HL-60 (cell line): ENCODE results near the gene TMEM63A.

Source experiments
- CTCF ChIP-seq: IDR thresholded peaks from one replicate; pipeline ENCODE4 v1.5.1; 2011; ENCODE audit warnings: low read length, control low read depth, inconsistent platforms; ENCODE audit not compliant: insufficient read depth
- GABPA ChIP-seq: IDR thresholded peaks from 2 replicates; pipeline ENCODE4 v1.6.1; 2012; ENCODE audit warnings: low read depth
- POLR2AphosphoS5 ChIP-seq: IDR thresholded peaks from 2 replicates; pipeline ENCODE4 v1.6.1; 2012; ENCODE audit warnings: low read depth
- REST ChIP-seq: IDR thresholded peaks from 2 replicates; pipeline ENCODE4 v1.6.1; 2012; ENCODE audit warnings: low read depth; ENCODE audit not compliant: insufficient replicate concordance
- SPI1 ChIP-seq: IDR thresholded peaks from 2 replicates; pipeline ENCODE4 v1.6.1; 2012; ENCODE audit warnings: low read depth, mild to moderate bottlenecking, borderline replicate concordance

GRCh38 chr1:225820522-225821120 lies 61.6 kb downstream of the TMEM63A start:
- TF ChIP-seq CTCF (no peak), POLR2AphosphoS5 (no peak), GABPA (no peak), REST (no peak), SPI1 (peak; percentile 28; the same call in 1 of the 2 replicates)
